GM12878 (cell line): ENCODE measurements around the gene ING3. TPM values are rescaled to one million over a fixed set of nuclear protein-coding genes. Genes with fewer than 3 reads are reported as not detected.

Source experiments
- ATAC-seq: fragments of 200-7000 bp; cut with Tn5 transposase; 3 replicates; pipeline ENCODE4 v1.9.1; 2020; ENCODE audit warnings: mild to moderate bottlenecking, moderate library complexity
- BruUV-seq: library from RNA; stranded (reverse); fragments of 400-500 nt; replicated peaks from 2 replicates; lab custom pipeline; 2021; lab: Mats Ljungman, UMichigan
- CTCF ChIA-PET: fragments of 300-600 bp; sonication (Branson Sonifier 250); formaldehyde crosslinking; extraction: SDS; loops from one replicate; lab custom pipeline; 2021; ENCODE audit warnings: inconsistent platforms; lab: Yijun Ruan, JAX
- POLR2A ChIA-PET: fragments of 350-600 bp; formaldehyde crosslinking; extraction: SDS; loops from one replicate; lab custom pipeline; 2021; ENCODE audit warnings: inconsistent platforms; lab: Charles Lee
- RAD21 ChIA-PET: fragments of 300-600 bp; sonication (Branson Sonifier 250); formaldehyde crosslinking; loops from one replicate; lab custom pipeline; 2023; ENCODE audit warnings: antibody characterized with exemption; ENCODE audit not compliant: unreplicated experiment; lab: Charles Lee
- SMC1A ChIA-PET: fragments of 300-600 bp; sonication (Branson Sonifier 250); formaldehyde crosslinking; loops from one replicate; lab custom pipeline; 2023; ENCODE audit not compliant: unreplicated experiment, uncharacterized antibody; lab: Charles Lee
- DNase-seq: peaks from one replicate; pipeline ENCODE4 v3.0.0-alpha.2; 2011; ENCODE audit warnings: low read depth, low spot score
- FAIRE-seq: peaks from 3 replicates; lab custom pipeline; 2011; peaks lifted over from hg19 to GRCh38; lab: Jason Lieb, UNC
- H2AFZ ChIP-seq: 2 replicates; pipeline ENCODE4 v1.6.0; 2011; ENCODE audit warnings: low read depth, low read length, control low read depth; ENCODE audit not compliant: control insufficient read depth
- H3K27ac ChIP-seq: 2 replicates; pipeline ENCODE4 v1.5.1; 2011; ENCODE audit warnings: control low read depth; ENCODE audit not compliant: control insufficient read depth, insufficient read depth
- H3K27me3 ChIP-seq, 2 experiments: replicated peaks in 1 of 2; 2 replicates each; pipeline versions ENCODE4 v1.6.0 to v1.6.1; 2011; ENCODE audit warnings: low read length in 1 of 2; ENCODE audit not compliant: control insufficient read depth in 2 of 2, insufficient read depth in 2 of 2
- H3K36me3 ChIP-seq, 2 experiments: 2 replicates each; pipeline ENCODE4 v1.5.1; 2011; ENCODE audit warnings: low read length in 1 of 2; ENCODE audit not compliant: control insufficient read depth in 2 of 2, insufficient read depth in 2 of 2
- H3K4me1 ChIP-seq: 2 replicates; pipeline ENCODE4 v1.6.1; 2011; ENCODE audit warnings: mild to moderate bottlenecking, low read length, moderate library complexity, mixed read lengths; ENCODE audit not compliant: control insufficient read depth, insufficient read depth
- H3K4me2 ChIP-seq: 2 replicates; pipeline ENCODE4 v1.6.0; 2011; ENCODE audit warnings: control low read depth; ENCODE audit not compliant: control insufficient read depth, insufficient read depth
- H3K4me3 ChIP-seq: fragments of 200-600 bp; sonication (generic); 2 replicates; pipeline ENCODE4 v1.5.1; 2016
- H3K79me2 ChIP-seq: 2 replicates; pipeline ENCODE4 v1.6.0; 2011; ENCODE audit warnings: low read length; ENCODE audit not compliant: control insufficient read depth, insufficient read depth
- H3K9ac ChIP-seq: 2 replicates; pipeline ENCODE4 v1.8.0; 2011; ENCODE audit warnings: low read length, control low read depth, mixed read lengths; ENCODE audit not compliant: control insufficient read depth, insufficient read depth
- H3K9me3 ChIP-seq: replicated peaks from 3 replicates; pipeline ENCODE4 v1.5.1; 2011; ENCODE audit warnings: mild to moderate bottlenecking, low read length; ENCODE audit not compliant: control insufficient read depth, insufficient read depth
- H4K20me1 ChIP-seq: 2 replicates; pipeline ENCODE4 v1.6.0; 2011; ENCODE audit not compliant: control insufficient read depth, insufficient read depth
- HSF1 ChIP-seq: fragments of 150-350 bp; IDR thresholded peaks from 2 replicates; pipeline ENCODE4 v1.6.1; 2014; ENCODE audit warnings: mild to moderate bottlenecking, low read depth, low read length
- SMARCA5 ChIP-seq: fragments of 450-650 bp; IDR thresholded peaks from 2 replicates; pipeline ENCODE4 v1.6.1; 2017; ENCODE audit warnings: mild to moderate bottlenecking
- SUPT20H ChIP-seq: IDR thresholded peaks from 2 replicates; pipeline ENCODE4 v1.6.1; 2011; ENCODE audit warnings: low read depth, mild to moderate bottlenecking, low read length, moderate library complexity, borderline replicate concordance; ENCODE audit not compliant: control insufficient read depth
- ZZZ3 ChIP-seq: IDR thresholded peaks from 2 replicates; pipeline ENCODE4 v1.6.1; 2011; ENCODE audit warnings: low read depth; ENCODE audit not compliant: control insufficient read depth, insufficient read length
- WGBS: methylation state at CpG from one replicate; pipeline ENCODE4 v1.1.6; 2016; ENCODE audit warnings: low lambda C conversion rate; ENCODE audit not compliant: insufficient replicate concordance, insufficient coverage; ENCODE audit errors: missing lambda C conversion rate; 5-methylcytosine and 5-hydroxymethylcytosine counted together
- in situ Hi-C: fragments of 300-500 bp; cut with MboI; formaldehyde crosslinking; loops from 9 replicates; pipeline ENCODE4 v1.14.3; 2018; ENCODE audit warnings: mixed read lengths
- intact Hi-C: fragments of 100-400 bp; cut with micrococcal nuclease; formaldehyde crosslinking; loops from one replicate; pipeline ENCODE4 v1.14.2; 2022; ENCODE audit not compliant: unreplicated experiment
- polyA plus RNA-seq, 11 experiments: library from polyadenylated mRNA; depleted of rRNA in 4 of 11; unstranded in 6 of 11; stranded (reverse) in 5 of 11; fragments of >200 nt; fragmentation: Nextera tagmentation in 4 of 11; fragmentation: Illumina TruSeq in 1 of 11; extraction: Ambion mirVana in 4 of 11; extraction: Trizol in 1 of 11; gene quantifications; 1 replicate in 1 of 11; 2 replicates in 10 of 11; pipeline versions ENCODE4 v1.2.1 to v1.2.3, GENCODE V29; 2011 to 2016; ENCODE audit warnings: inconsistent platforms in 2 of 11, missing spikeins in 2 of 11, low read depth in 1 of 11
- total RNA-seq, 4 experiments: library from RNA; depleted of rRNA in 3 of 4; stranded (reverse); fragments of >200 nt in 3 of 4; fragmentation: Illumina TruSeq in 1 of 4; extraction: Trizol in 1 of 4; gene quantifications; 2 replicates each; pipeline versions ENCODE4 v1.2.1 to v1.2.3, GENCODE V29; 2013 to 2021

Gene ING3
- total and polyA plus RNA-seq, 10 of the 15 experiments (the other 5 are each of a cell fraction or from before 2014, with no cell fraction given): 12.1 to 60.8 (median 28.8) TPM

- no peaks in the 10 kb centered on the region for H3K36me3 ChIP-seq
- BruUV-seq: no TSS peak
- H3K9ac ChIP-seq: no peak overlapping the region
- 29% methylated on average over 2 of the region's 2 CpGs for WGBS
- no peak overlapping the region for H3K4me2 ChIP-seq
- CTCF ChIA-PET: interaction anchor here (1.2 to 2.4 kb wide), 4 partner anchors 22 to 188 kb away, joined by 3 to 7 read pairs (median 4); no protein-coding TSS in a partner anchor
- DNase-seq: no peak
- no peak overlapping the region for H3K4me3 ChIP-seq
- H3K4me1 ChIP-seq: no peaks in the 10 kb centered on the region
- H2AFZ ChIP-seq: no peak overlapping the region
- ATAC-seq: no peak
- no peak for FAIRE-seq
- in situ Hi-C loops (no loop called here), intact Hi-C loops (no loop called here)
- H3K27me3 ChIP-seq: no peaks in the 10 kb centered on the region
- POLR2A ChIA-PET: interaction anchor here (0.6 to 1.2 kb wide), 2 partner anchors 8 to 21 kb away, joined by 3 to 4 read pairs; no protein-coding TSS in a partner anchor
- TF ChIP-seq ZZZ3: no peak
- no peak for TF ChIP-seq SUPT20H
- no peak for TF ChIP-seq HSF1
- TF ChIP-seq SMARCA5: no peak
- no peak overlapping the region for H3K27ac ChIP-seq
- H3K9me3 ChIP-seq: no peaks in the 10 kb centered on the region; the same call in 2 of the 3 replicates
- RAD21 ChIA-PET: interaction anchor here (1.4 kb wide), 1 partner anchor 13 kb away, joined by 3 read pairs; no protein-coding TSS in a partner anchor
- H4K20me1 ChIP-seq: no peaks in the 10 kb centered on the region
- SMC1A ChIA-PET: interaction anchor here (1.0 to 1.6 kb wide), 4 partner anchors 9 to 47 kb away, joined by 3 to 5 read pairs (median 4); no protein-coding TSS in a partner anchor
- no peaks in the 10 kb centered on the region for H3K79me2 ChIP-seq
Measured at GRCh38 chr7:120920034-120920433, 30.5 kb upstream of the ING3 start.
